ENCODE results near the gene KRT71. TPM values are rescaled to one million over a fixed set of nuclear protein-coding genes. Genes with fewer than 3 reads are reported as not detected.

The KRT71 gene
- total RNA-seq, 1 donor from 2014 or later: not detected

- no peaks in the 10 kb centered on the region for H3K79me2 ChIP-seq (ENCODE audit: low read depth)
- peaks cover 8% of the 10 kb centered on the region for H3K27me3 Mint-ChIP-seq (ENCODE audit: insufficient read depth, low read depth)
- no peaks in the 10 kb centered on the region for H3K9me3 Mint-ChIP-seq
- H3K9ac ChIP-seq: no peak overlapping the region
- no peaks in the 10 kb centered on the region for H4K20me1 ChIP-seq (ENCODE audit: low read depth)
- H2AFZ ChIP-seq (replicated peaks): no peak overlapping the region
- no peak overlapping the region for H3K4me3 ChIP-seq
- H3K36me3 Mint-ChIP-seq: no peaks in the 10 kb centered on the region
- H3K27ac ChIP-seq: no peak overlapping the region
- no peaks in the 10 kb centered on the region for H3K36me3 ChIP-seq
- H3F3A ChIP-seq (ENCODE audit: low read depth): no peaks in the 10 kb centered on the region
- no peaks in the 10 kb centered on the region for H3K4me1 ChIP-seq
- no peak for DNase-seq (ENCODE audit: low spot score)
- H3K4me2 ChIP-seq: no peak overlapping the region
- no peak for TF ChIP-seq EZH2 (IDR thresholded peaks at IDR 0.05)
- no peak for TF ChIP-seq EZH2phosphoT487 (IDR thresholded peaks at IDR 0.05)
- no peak for TF ChIP-seq CTCF (IDR thresholded peaks at IDR 0.05)
- H3K27ac Mint-ChIP-seq: no peak overlapping the region
- no peaks in the 10 kb centered on the region for H3K4me1 Mint-ChIP-seq
- no peaks in the 10 kb centered on the region for H3K9me3 ChIP-seq (ENCODE audit: low read depth)
- no peaks in the 10 kb centered on the region for H3K27me3 ChIP-seq
- H3K4me3 Mint-ChIP-seq: no peak overlapping the region
Measured at GRCh38 chr12:52573306-52573705, 20.4 kb upstream of the KRT71 start.

- no peaks in the 10 kb centered on the region for H3K9me3 Mint-ChIP-seq
- DNase-seq (ENCODE audit: low spot score): no peak
- H3K27ac ChIP-seq: no peak overlapping the region
- no peaks in the 10 kb centered on the region for H3K36me3 Mint-ChIP-seq
- H2AFZ ChIP-seq (replicated peaks): no peak overlapping the region
- H3K4me1 Mint-ChIP-seq: no peaks in the 10 kb centered on the region
- peaks cover 12% of the 10 kb centered on the region for H3K27me3 Mint-ChIP-seq (ENCODE audit: insufficient read depth, low read depth)
- TF ChIP-seq CTCF (IDR thresholded peaks at IDR 0.05): no peak
- TF ChIP-seq EZH2 (IDR thresholded peaks at IDR 0.05): no peak
- TF ChIP-seq EZH2phosphoT487 (IDR thresholded peaks at IDR 0.05): no peak
- no peak overlapping the region for H3K4me3 Mint-ChIP-seq
- no peaks in the 10 kb centered on the region for H3F3A ChIP-seq (ENCODE audit: low read depth)
- no peaks in the 10 kb centered on the region for H3K4me1 ChIP-seq
- no peak overlapping the region for H3K4me2 ChIP-seq
- no peak overlapping the region for H3K27ac Mint-ChIP-seq
- H3K27me3 ChIP-seq: no peaks in the 10 kb centered on the region
- H3K9ac ChIP-seq: no peak overlapping the region
- H3K36me3 ChIP-seq: no peaks in the 10 kb centered on the region
- H4K20me1 ChIP-seq (ENCODE audit: low read depth): no peaks in the 10 kb centered on the region
- no peaks in the 10 kb centered on the region for H3K9me3 ChIP-seq (ENCODE audit: low read depth)
- H3K4me3 ChIP-seq: no peak overlapping the region
- no peaks in the 10 kb centered on the region for H3K79me2 ChIP-seq (ENCODE audit: low read depth)
Measured at GRCh38 chr12:52570511-52570910, 17.6 kb upstream of the KRT71 start.

GRCh38 chr12:52568111-52568510 lies 15.2 kb upstream of the KRT71 start:
- no peak overlapping the region for H3K27ac Mint-ChIP-seq
- no peak overlapping the region for H2AFZ ChIP-seq (replicated peaks)
- H3F3A ChIP-seq (ENCODE audit: low read depth): no peaks in the 10 kb centered on the region
- no peaks in the 10 kb centered on the region for H3K36me3 Mint-ChIP-seq
- no peak for DNase-seq (ENCODE audit: low spot score)
- H3K4me1 ChIP-seq: no peaks in the 10 kb centered on the region
- H3K4me3 ChIP-seq: no peak overlapping the region
- H3K27me3 ChIP-seq: no peaks in the 10 kb centered on the region
- H3K4me3 Mint-ChIP-seq: no peak overlapping the region
- no peaks in the 10 kb centered on the region for H3K79me2 ChIP-seq (ENCODE audit: low read depth)
- H3K27me3 Mint-ChIP-seq (ENCODE audit: insufficient read depth, low read depth): peaks cover 12% of the 10 kb centered on the region
- no peak overlapping the region for H3K4me2 ChIP-seq
- no peaks in the 10 kb centered on the region for H3K4me1 Mint-ChIP-seq
- no peaks in the 10 kb centered on the region for H4K20me1 ChIP-seq (ENCODE audit: low read depth)
- no peak overlapping the region for H3K9ac ChIP-seq
- no peak overlapping the region for H3K27ac ChIP-seq
- H3K36me3 ChIP-seq: no peaks in the 10 kb centered on the region
- no peaks in the 10 kb centered on the region for H3K9me3 Mint-ChIP-seq
- no peak for TF ChIP-seq EZH2 (IDR thresholded peaks at IDR 0.05)
- no peak for TF ChIP-seq EZH2phosphoT487 (IDR thresholded peaks at IDR 0.05)
- TF ChIP-seq CTCF (IDR thresholded peaks at IDR 0.05): no peak
- H3K9me3 ChIP-seq (ENCODE audit: low read depth): no peaks in the 10 kb centered on the region

Measured in neural progenitor cell (in vitro differentiated cells).